Gastroesophageal sphincter (tissue), 3 donors: ENCODE data around the gene SLC2A2.

Experiments
- EP300 ChIP-seq: sonication (generic); formaldehyde crosslinking; IDR thresholded peaks from one replicate; pipeline ENCODE4 v1.6.1; 2017; ENCODE audit warnings: antibody characterized with exemption, mild to moderate bottlenecking
- TF ChIP-seq, protein P1 (sequence below), 4 experiments: fragments of 200-600 bp in 2 of 4; fragments of 450-650 bp in 2 of 4; sonication (generic) in 1 of 4; IDR thresholded peaks; one replicate each; pipeline ENCODE4 v1.5.1; 2017 to 2019; ENCODE audit warnings: antibody characterized with exemption in 4 of 4, mild to moderate bottlenecking in 2 of 4, moderate library complexity in 2 of 4

DNA sequence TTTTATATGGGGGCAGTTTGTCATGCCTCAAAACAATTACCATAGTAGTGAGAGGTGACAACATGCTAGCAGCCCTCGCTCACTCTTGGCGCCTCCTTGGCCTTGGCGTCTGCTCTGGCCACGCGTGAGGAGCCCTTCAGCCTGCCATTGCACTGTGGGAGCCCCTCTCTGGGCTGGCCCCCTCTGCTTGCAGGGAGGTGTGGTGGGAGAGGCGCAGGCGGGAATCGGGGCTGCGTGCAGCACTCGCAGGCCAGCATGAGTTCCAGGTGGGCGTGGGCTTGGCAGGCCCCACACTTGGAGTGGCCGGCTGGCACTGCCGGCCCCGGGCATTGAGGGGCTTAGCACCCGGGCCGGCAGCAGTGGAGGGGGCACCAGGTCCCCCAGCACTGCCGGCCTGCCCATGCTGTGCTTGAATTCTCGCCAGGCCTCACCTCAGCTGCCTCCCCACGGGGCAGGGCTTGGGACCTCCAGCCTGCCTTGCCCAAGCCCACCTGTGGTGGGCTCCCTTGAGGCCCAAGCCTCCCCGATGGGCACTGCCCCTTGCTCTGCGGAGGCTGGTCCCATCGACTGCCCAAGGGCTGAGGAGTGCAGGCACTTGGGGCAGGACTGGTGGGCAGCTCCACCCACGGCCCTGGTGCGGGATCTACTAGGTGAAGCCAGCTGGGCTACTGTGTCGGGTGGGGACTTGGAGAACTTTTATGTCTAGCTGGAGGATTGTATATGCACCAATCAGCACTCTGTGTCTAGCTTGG, 79.3 kb downstream of the SLC2A2 start:
- TF ChIP-seq, protein P1, sequence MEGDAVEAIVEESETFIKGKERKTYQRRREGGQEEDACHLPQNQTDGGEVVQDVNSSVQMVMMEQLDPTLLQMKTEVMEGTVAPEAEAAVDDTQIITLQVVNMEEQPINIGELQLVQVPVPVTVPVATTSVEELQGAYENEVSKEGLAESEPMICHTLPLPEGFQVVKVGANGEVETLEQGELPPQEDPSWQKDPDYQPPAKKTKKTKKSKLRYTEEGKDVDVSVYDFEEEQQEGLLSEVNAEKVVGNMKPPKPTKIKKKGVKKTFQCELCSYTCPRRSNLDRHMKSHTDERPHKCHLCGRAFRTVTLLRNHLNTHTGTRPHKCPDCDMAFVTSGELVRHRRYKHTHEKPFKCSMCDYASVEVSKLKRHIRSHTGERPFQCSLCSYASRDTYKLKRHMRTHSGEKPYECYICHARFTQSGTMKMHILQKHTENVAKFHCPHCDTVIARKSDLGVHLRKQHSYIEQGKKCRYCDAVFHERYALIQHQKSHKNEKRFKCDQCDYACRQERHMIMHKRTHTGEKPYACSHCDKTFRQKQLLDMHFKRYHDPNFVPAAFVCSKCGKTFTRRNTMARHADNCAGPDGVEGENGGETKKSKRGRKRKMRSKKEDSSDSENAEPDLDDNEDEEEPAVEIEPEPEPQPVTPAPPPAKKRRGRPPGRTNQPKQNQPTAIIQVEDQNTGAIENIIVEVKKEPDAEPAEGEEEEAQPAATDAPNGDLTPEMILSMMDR (IDR thresholded peaks at IDR 0.05) = no peak
- TF ChIP-seq EP300 = no peak
